Omental fat pad (tissue), 4 donors: ENCODE measurements around the gene NHS. TPM values are rescaled to one million over a fixed set of nuclear protein-coding genes. Genes with fewer than 3 reads are reported as not detected.

Experiments used
- ATAC-seq: fragments of 150-250 bp; one replicate; pipeline ENCODE4 v1.9.1; 2016; ENCODE audit warnings: mild to moderate bottlenecking, moderate library complexity; ENCODE audit not compliant: low FRiP score
- DNase-seq: peaks from one replicate; pipeline ENCODE4 v3.0.0-alpha.2; 2019; ENCODE audit warnings: low spot score
- small RNA-seq: library from RNA; depleted of rRNA; stranded (forward); fragments of <200 nt; gene quantifications from one replicate; pipeline ENCODE3, GENCODE V24; 2016
- total RNA-seq, 4 donors: library from RNA; depleted of rRNA; stranded (reverse); fragments of >200 nt; gene quantifications; one replicate each; pipeline ENCODE4 v1.1.0, GENCODE V29; 2016
- TF ChIP-seq, protein P1 (sequence below), 3 donors: fragments of 450-650 bp; IDR thresholded peaks; one replicate each; pipeline ENCODE4 v1.5.1; 2016 to 2017; ENCODE audit warnings: antibody characterized with exemption in 3 of 3, mild to moderate bottlenecking in 3 of 3, moderate library complexity in 2 of 3

The NHS gene
- total RNA-seq, 4 donors from 2014 or later, result 4.0 to 9.7 (median 7.6) TPM

DNA sequence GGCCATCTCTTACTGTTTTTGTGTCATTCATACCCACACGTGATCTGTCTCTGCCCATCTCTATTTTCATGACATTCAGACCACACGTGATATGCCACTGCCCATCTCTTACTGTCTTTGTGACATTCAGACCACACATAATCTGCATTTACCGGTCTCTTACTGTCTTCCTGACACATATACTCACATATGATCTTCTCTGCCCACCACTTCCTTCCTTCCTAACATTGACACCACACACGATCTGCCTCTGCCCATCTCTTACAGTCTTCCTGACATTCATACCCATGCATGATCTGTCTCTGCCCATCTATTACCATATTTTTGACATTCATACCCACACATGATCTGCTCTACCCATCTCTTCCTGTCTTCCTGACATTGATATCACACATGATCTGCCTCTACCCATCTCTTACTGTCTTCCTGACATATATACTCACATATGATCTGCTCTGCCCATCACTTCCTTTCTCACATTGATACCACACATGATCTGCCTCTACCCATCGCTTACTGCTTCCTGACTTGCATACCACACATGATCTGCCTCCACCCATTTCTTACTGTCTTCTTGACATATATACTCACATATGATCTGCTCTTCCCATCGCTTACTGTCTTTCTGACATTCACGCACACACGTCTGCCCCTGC, 398.3 kb downstream of the NHS start:
- no peak for ATAC-seq
- TF ChIP-seq, protein P1, sequence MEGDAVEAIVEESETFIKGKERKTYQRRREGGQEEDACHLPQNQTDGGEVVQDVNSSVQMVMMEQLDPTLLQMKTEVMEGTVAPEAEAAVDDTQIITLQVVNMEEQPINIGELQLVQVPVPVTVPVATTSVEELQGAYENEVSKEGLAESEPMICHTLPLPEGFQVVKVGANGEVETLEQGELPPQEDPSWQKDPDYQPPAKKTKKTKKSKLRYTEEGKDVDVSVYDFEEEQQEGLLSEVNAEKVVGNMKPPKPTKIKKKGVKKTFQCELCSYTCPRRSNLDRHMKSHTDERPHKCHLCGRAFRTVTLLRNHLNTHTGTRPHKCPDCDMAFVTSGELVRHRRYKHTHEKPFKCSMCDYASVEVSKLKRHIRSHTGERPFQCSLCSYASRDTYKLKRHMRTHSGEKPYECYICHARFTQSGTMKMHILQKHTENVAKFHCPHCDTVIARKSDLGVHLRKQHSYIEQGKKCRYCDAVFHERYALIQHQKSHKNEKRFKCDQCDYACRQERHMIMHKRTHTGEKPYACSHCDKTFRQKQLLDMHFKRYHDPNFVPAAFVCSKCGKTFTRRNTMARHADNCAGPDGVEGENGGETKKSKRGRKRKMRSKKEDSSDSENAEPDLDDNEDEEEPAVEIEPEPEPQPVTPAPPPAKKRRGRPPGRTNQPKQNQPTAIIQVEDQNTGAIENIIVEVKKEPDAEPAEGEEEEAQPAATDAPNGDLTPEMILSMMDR (IDR thresholded peaks at IDR 0.05), result no peak

DNA sequence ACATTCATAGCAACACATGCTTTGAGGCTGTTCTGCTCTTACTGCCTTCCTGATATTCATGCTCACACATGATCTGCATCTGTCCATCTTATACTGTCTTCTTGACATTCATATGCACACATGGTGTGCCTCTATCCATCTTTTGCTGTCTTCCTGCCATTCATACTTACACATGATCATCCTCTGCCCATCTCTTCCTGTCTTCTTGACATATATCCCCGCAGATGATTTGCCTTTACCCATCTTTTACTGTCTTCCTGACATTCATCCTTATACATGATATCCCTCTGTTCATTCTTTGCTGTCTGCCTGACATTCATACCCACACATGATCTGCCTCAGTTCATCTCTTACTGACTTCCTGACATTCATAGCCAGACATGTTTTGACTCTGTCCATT, 399.1 kb downstream of the NHS start:
- TF ChIP-seq, protein P1 (IDR thresholded peaks at IDR 0.05), result no peak
- DNase-seq, result no peak
- no peak for ATAC-seq

More for the DNA sequence above, 398.3 kb downstream of the NHS start:
- DNase-seq, result no peak

DNA sequence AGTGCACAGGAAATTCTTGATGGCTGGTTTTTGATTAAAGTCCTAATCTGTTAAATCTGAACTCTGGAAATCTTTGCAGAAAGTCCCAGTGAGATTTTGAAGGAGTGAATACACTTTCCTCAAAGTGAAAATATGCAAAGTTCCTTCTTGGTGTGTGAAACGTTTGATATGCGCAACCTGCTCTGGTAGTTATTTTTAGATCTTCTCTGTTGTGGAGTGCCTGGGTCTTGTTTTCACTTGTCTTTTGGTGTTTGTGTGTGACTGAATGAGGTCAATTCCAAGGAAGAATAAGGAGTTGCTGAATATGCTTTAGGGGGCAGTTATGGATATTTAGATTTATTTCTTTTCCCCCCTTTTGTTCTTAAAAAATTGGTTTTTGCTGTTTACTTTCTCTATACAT, 404.0 kb downstream of the NHS start:
- DNase-seq (no peak), ATAC-seq (no peak)
- TF ChIP-seq, protein P1 (IDR thresholded peaks at IDR 0.05), result no peak

DNA sequence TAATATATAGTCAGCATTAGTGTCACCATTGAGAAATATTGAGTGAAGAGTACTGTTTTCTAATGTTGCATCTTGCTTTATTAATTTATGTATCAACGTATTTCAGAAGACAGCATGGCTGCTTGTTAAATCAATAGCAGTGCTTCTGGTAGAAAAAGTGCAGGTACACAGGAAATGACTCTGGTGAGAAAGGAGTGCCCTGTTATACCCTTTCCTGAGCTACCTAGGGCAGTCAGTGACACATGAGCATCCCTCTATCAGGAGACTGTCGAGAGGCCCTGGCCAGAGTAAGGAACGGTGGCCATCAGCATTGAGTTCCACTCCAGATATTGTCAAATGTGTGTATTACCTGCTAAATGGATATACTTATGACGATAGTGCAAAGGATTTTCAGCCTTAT, 404.4 kb downstream of the NHS start:
- no peak for ATAC-seq
- TF ChIP-seq, protein P1 (IDR thresholded peaks at IDR 0.05), result no peak
- no peak for DNase-seq

Small RNAs within 50 kb of the gene (small RNA-seq; reads per million reads assigned to genes)
- not detected for gene MIR4768
- gene RF01210, result not detected
